HL-60/S4 treated with retinoic acid at 250 ng/mL for 4 days and 3 days (cell line): ENCODE data around the gene NDRG2.

Source experiments
- in situ Hi-C: fragments of 300-500 bp; cut with MboI; formaldehyde crosslinking; loops from 2 replicates; pipeline ENCODE4 v1.7.0; 2022; ENCODE audit warnings: low sequenced_read_pairs

The NDRG2 gene

GRCh38 chr14:21024585-21025370 is at the start of gene NDRG2:
NDRG2 (minus strand) TSS chr14:21025061; CDS start chr14:21023315, 1,746 bp downstream.
- in situ Hi-C loops, result no loop called here

- in situ Hi-C loops, result no loop called here
Measured at GRCh38 chr14:21073921-21074320, 49.1 kb upstream of the NDRG2 start.

DNA sequence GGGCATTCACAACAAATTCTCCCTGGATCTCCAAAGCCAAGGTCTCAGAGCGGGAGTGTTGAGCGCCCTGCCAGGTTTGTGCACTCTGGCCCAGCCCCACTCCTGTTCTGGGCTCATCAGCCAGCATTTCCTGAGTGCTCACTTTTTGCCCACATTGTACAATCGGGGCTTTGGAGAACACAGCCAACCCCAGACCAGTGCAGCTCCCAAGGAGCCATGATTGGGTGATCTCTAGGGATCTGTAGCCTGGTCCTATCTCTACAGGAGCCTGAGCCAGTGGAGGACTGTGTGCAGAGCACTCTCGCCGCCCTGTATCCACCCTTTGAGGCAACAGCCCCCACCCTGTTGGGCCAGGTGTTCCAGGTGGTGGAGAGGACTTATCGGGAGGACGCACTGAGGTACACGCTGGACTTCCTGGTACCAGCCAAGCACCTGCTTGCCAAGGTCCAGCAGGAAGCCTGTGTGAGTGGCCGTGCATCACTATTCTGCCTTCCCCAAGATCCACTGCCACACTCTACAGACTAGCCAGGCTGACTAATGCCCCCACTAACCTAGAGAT is 48.0 kb upstream of the NDRG2 start:
- in situ Hi-C loops, result no loop called here

DNA sequence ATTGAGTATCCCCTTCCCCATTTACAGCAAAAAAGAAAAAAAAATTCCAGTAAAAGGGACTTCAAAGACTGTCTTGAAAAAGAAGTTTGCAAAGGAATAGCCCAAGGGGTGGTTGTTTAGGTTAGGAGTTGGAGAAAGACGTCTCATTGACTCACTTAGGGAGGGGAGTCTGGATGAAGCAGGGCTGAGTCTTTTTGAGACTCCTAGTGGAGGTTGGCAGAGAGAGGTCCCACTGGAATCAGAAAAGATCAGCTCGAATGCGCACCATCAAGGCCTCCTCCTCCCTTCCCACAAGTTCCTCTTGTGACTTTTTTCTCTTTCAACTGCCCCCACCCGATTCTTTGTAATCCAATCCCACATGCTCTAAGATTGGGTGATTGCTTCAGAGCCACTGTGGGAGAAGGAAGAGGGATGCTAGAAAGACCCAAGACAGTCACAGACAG is 47.2 kb upstream of the NDRG2 start:
- in situ Hi-C loops, result no loop called here

- in situ Hi-C loops, result no loop called here
Measured at GRCh38 chr14:21071225-21072030, 46.6 kb upstream of the NDRG2 start.

DNA sequence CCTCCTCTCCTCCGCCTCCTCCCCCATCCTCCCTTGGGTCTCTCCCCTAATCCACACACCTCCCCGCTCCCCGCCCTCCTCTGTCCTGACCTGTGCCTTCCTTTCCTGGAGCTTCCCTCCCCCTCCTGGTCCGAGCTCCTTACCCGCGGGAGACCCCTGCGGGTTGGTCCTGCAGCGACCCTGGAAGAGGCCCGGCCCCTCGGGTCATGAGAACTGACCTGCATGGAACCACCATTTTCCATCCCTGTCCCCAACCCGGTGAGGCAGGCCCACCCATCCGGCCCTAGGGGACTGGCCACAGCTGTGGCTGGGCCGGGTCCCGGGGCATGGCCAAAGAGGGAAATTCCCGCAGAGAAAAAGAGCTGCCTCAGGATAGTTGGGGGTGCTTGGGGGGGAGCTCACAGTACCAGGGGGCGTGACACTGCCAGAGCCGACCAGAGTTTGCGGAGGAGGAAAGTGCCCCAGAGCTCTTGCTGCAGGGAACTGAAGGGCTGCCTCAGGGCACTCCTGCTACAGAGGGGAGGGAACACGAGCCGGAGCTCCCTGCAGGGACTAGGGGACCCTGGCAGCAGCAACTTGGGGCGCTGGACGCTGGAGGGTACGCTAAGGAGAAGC is 45.9 kb upstream of the NDRG2 start:
- in situ Hi-C loops, result no loop called here

- in situ Hi-C loops, result no loop called here
Measured at GRCh38 chr14:21070083-21070609, 45.3 kb upstream of the NDRG2 start, which contains the start of gene ARHGEF40. ARHGEF40 (plus strand) TSS chr14:21070304; CDS start chr14:21070397, 93 bp downstream.

DNA sequence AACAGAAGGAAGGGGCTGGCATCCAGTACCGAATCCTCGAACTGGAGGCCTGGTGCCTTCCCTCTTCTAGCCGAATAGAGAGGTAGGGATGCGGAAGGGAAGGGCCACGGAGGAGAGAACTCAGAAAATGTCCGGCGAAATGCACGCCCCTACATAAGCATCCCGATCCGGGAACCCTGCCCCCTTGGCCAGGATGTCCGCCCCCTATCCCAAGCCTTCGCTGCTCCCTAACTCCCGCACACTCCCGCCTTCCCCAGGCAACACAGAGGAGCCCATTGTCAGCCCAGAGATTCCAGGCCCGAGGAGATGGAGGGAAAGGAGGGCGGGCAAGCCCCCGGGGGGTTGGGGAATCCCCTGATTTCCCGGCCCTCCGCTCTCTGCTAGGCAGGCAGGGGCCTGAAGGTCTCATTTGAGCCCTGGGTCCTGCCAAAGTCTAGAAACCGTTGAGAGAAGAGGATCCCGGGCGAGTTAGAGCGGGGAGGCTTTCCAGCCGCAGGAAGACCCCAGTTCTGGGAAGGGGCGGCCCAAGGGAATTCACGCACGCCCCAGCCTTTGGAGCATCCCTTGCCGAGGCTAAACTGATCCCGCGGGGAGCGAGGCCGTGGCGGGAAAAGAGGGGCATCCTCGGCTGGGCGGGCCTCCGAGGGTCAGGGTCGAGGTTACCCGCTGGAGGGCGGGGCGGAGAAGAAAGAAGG is 44.7 kb upstream of the NDRG2 start:
- in situ Hi-C loops, result no loop called here

DNA sequence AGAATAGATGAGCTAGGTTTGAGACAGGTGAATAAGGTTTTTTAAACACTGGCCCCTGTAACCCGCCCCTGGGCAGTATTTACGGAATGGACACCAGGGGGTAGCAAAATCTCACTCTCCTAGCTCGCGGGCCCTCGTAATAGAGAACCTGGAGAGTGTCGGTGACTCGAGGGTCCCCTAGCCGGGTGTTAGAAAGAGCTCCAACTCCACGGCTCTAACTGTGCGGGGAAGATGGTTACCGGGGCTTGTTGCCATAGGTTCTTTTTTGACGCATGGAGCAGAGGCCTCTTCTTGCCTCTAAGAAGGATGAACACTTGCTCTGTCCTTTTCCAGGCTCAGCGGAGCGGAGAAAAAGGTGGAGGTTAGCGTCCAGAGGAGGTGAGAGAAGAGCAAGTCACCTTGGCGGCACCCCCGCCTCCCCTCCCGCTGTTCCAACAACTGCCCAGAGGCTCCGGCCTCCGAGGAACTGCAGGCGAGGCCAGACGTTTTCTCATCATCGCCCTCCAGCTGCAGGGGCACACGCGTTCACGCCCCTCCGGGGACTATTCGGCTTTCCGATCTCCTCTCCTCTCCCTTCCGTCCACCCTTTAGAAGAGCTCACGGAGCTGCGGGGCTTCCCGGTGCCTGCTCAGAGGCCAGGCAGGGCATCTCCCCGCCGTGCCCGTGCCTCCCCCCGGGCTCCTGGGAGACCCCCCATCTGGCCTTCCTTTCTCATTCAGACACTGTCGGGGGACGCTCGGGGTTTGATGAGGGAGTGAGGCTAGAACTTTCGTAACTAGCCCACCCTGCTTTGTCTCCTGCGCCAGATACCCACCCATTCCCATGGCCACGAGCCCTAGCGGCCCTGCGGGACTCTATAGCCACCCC is 43.9 kb upstream of the NDRG2 start:
- in situ Hi-C loops, result no loop called here

DNA sequence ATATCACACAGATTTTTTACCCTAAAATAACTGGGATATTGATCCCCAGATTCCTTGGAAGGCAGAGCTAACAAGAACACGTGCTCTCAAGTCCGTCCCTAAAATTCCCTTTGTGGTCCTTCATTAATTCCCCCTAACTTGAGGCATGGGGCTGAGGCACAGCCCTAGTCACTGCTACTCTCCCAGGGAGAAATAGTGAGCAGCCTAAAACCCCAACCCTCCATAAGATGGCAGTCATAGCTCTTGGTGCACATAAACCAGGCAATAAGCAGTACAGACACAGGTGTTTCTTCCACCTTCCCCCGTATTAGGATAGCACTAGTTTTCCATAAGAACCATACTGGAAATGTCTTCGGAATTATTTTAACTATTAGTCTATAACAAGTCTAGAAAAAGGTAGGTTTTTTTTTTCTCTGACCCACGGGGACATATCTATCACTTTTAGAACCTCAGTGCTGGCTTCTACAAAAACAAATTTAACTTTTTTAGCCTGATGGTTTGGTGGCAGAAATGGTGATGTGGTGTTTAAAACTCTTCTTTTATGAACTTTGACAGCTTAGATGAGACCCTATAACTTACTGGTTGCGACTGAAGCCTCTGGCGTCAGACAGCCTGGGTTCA is 42.1 kb upstream of the NDRG2 start:
- in situ Hi-C loops, result no loop called here

- in situ Hi-C loops, result no loop called here
Measured at GRCh38 chr14:21063479-21063878, 38.6 kb upstream of the NDRG2 start.

GRCh38 chr14:21061347-21061668 is 36.4 kb upstream of the NDRG2 start:
- in situ Hi-C loops, result no loop called here

DNA sequence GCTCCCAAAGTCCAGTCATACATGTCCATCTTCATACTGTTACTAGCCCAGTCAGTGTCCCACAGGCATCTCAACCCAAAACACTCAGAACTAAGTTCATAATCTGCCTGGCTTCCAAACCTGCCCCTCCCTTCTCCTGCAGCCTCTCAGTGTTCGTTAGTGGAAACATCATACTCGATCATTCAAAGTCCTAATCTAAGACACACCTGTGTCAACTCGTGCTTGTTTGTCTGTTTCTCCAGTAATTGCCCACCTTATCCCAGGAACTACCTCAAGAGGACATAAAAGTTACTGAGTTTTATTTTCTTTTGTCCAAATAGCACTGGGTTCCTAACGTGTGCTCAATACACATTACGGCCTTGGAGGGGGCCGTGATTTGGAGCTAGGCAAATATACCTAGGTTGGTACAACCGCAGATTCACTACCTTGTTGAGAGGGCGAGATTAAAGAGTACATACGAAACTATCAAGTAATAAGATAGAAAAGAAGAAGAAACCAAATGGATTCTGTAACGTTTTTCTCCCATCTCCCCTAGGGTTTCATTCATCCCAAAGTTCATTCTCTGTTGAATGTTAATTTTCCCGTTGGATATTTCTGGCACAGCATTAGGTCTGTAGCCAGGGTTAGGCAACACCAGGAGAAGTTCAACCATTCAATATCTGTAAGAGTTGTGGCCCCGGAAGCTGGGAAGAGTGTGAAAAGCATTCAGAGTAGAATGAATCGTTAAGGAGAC is 35.9 kb upstream of the NDRG2 start:
- in situ Hi-C loops, result no loop called here

GRCh38 chr14:21059842-21060613 is 35.2 kb upstream of the NDRG2 start:
- in situ Hi-C loops, result no loop called here

DNA sequence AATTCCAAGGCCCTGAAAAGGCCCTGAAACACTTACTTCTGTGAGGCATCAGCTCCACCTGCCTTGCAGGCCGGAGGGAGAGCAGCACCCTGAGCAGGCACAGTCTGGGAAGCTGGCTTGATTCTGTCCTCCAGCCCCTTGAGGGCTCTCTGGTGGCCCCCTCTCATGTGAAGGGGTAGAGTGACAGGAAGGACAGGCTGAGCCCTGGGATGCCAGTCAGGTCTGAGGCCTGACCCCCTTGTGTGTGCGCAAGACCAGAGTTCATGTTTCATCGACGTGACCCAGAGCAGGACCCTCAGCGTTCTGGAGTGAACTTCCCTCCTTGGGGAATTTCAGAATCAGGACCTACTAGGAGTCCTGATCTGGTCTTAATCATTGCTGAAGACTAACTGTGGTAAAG is 34.0 kb upstream of the NDRG2 start:
- in situ Hi-C loops, result no loop called here

GRCh38 chr14:21057803-21058675 is 33.2 kb upstream of the NDRG2 start, which contains the start of gene RNASE8:
RNASE8 (plus strand) TSS chr14:21057822; CDS start chr14:21057893, 71 bp downstream.
- in situ Hi-C loops, result no loop called here
